Kidney epithelial cell (primary cell): Measurements from ENCODE around the gene CDIPT. TPM values are rescaled to one million over a fixed set of nuclear protein-coding genes. Genes with fewer than 3 reads are reported as not detected.

Experiments
- DNase-seq: peaks from one replicate; pipeline ENCODE4 v3.0.0-alpha.2; 2010; ENCODE audit warnings: low read depth
- H3K27me3 ChIP-seq: 2 replicates; pipeline ENCODE4 v1.6.0; 2011; ENCODE audit warnings: low read length; ENCODE audit not compliant: control insufficient read depth, insufficient read depth
- H3K36me3 ChIP-seq: 2 replicates; pipeline ENCODE4 v1.5.1; 2011; ENCODE audit warnings: low read length; ENCODE audit not compliant: control insufficient read depth, insufficient read depth
- H3K4me3 ChIP-seq: 2 replicates; pipeline ENCODE4 v1.5.1; 2011; ENCODE audit warnings: low read depth, mild to moderate bottlenecking, control low read depth, low read length
- total RNA-seq: library from RNA; depleted of rRNA; stranded (reverse); fragments of >200 nt; gene quantifications from 2 replicates; pipeline ENCODE4 v1.2.3, GENCODE V29; 2015
- TF ChIP-seq, protein P1 (sequence below): IDR thresholded peaks from 2 replicates; pipeline ENCODE4 v1.5.1; 2011; ENCODE audit warnings: mild to moderate bottlenecking, moderate library complexity, low read length, control low read depth, inconsistent platforms; ENCODE audit not compliant: insufficient read depth, poor library complexity, severe bottlenecking

CDIPT gene
- total RNA-seq, 1 donor from 2014 or later: 83.9 TPM

DNA sequence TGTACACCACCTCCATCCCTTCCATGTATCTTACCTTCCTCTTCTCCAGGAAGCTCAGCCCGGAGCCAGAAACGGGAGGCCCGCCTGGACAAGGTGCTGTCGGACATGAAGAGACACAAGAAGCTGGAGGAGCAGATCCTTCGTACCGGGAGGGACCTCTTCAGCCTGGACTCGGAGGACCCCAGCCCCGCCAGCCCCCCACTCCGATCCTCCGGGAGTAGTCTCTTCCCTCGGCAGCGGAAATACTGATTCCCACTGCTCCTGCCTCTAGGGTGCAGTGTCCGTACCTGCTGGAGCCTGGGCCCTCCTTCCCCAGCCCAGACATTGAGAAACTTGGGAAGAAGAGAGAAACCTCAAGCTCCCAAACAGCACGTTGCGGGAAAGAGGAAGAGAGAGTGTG is 43.5 kb downstream of the CDIPT start:
- Histone ChIP-seq H3K36me3 (no peaks in the 10 kb centered on the region), H3K4me3 (no peak overlapping the region), H3K27me3 (no peaks in the 10 kb centered on the region)
- no peak for DNase-seq
- TF ChIP-seq, protein P1, sequence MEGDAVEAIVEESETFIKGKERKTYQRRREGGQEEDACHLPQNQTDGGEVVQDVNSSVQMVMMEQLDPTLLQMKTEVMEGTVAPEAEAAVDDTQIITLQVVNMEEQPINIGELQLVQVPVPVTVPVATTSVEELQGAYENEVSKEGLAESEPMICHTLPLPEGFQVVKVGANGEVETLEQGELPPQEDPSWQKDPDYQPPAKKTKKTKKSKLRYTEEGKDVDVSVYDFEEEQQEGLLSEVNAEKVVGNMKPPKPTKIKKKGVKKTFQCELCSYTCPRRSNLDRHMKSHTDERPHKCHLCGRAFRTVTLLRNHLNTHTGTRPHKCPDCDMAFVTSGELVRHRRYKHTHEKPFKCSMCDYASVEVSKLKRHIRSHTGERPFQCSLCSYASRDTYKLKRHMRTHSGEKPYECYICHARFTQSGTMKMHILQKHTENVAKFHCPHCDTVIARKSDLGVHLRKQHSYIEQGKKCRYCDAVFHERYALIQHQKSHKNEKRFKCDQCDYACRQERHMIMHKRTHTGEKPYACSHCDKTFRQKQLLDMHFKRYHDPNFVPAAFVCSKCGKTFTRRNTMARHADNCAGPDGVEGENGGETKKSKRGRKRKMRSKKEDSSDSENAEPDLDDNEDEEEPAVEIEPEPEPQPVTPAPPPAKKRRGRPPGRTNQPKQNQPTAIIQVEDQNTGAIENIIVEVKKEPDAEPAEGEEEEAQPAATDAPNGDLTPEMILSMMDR: peak; percentile 33

GRCh38 chr16:29818082-29818481 is 44.9 kb downstream of the CDIPT start:
- Histone ChIP-seq H3K4me3 (no peak overlapping the region), H3K27me3 (no peaks in the 10 kb centered on the region), H3K36me3 (no peaks in the 10 kb centered on the region)
- TF ChIP-seq, protein P1: no peak
- no peak for DNase-seq

GRCh38 chr16:29816694-29817441 is 46.2 kb downstream of the CDIPT start:
- TF ChIP-seq, protein P1: no peak
- Histone ChIP-seq H3K27me3 (no peaks in the 10 kb centered on the region), H3K4me3 (peak overlapping the region; percentile 75), H3K36me3 (no peaks in the 10 kb centered on the region)
- DNase-seq: no peak

GRCh38 chr16:29815793-29816693 is 47.0 kb downstream of the CDIPT start, which contains the start of gene PAGR1:
TSS of gene PAGR1 (plus strand) at chr16:29816152. CDS start at chr16:29816526, 374 bp downstream.
- DNase-seq: peak; percentile 99
- TF ChIP-seq, protein P1: peak; percentile 93
- Histone ChIP-seq H3K27me3 (no peaks in the 10 kb centered on the region), H3K4me3 (peak within 1 kb of the TSS; percentile 75), H3K36me3 (no peaks in the 10 kb centered on the region)

GRCh38 chr16:29815032-29815721 is 47.8 kb downstream of the CDIPT start:
- no peak for DNase-seq
- TF ChIP-seq, protein P1: no peak

More at GRCh38 chr16:29815032-29815721, 47.8 kb downstream of the CDIPT start:
- H3K36me3 ChIP-seq: no peaks in the 10 kb centered on the region
- H3K27me3 ChIP-seq: no peaks in the 10 kb centered on the region
- H3K4me3 ChIP-seq: peak overlapping the region; percentile 75
